HEK293T (cell line): ENCODE data around the gene ZNF556.

Source experiments
- CTCF ChIA-PET: fragments of 350-600 bp; formaldehyde crosslinking; extraction: SDS; loops from one replicate; lab custom pipeline; 2021; ENCODE audit warnings: antibody characterized with exemption, inconsistent platforms; lab: Yijun Ruan, JAX
- POLR2A ChIA-PET: fragments of 350-600 bp; formaldehyde crosslinking; extraction: SDS; loops from one replicate; lab custom pipeline; 2020; ENCODE audit warnings: antibody characterized with exemption, inconsistent platforms; lab: Yijun Ruan, JAX
- DNase-seq: peaks from one replicate; pipeline ENCODE4 v3.0.0; 2012; ENCODE audit warnings: mixed read lengths; ENCODE audit errors: extremely low spot score
- ARNT ChIP-seq: fragments of 450-650 bp; IDR thresholded peaks from 2 replicates; pipeline ENCODE4 v1.6.1; 2017; ENCODE audit warnings: mild to moderate bottlenecking
- BHLHE40 ChIP-seq: fragments of 450-650 bp; IDR thresholded peaks from 2 replicates; pipeline ENCODE4 v1.6.1; 2016; ENCODE audit warnings: mild to moderate bottlenecking, moderate library complexity, borderline replicate concordance
- CTBP1 ChIP-seq: fragments of 450-650 bp; IDR thresholded peaks from 2 replicates; pipeline ENCODE4 v1.6.1; 2016; ENCODE audit warnings: borderline replicate concordance
- ELF4 ChIP-seq: fragments of 450-650 bp; IDR thresholded peaks from 2 replicates; pipeline ENCODE4 v1.6.1; 2017; ENCODE audit warnings: antibody characterized with exemption
- FOXA1 ChIP-seq: fragments of 450-650 bp; IDR thresholded peaks from 2 replicates; pipeline ENCODE4 v1.6.1; 2016; ENCODE audit warnings: mild to moderate bottlenecking
- FOXK2 ChIP-seq: fragments of 450-650 bp; IDR thresholded peaks from 2 replicates; pipeline ENCODE4 v1.6.1; 2016; ENCODE audit warnings: mild to moderate bottlenecking
- FOXM1 ChIP-seq: fragments of 450-650 bp; IDR thresholded peaks from 2 replicates; pipeline ENCODE4 v1.6.1; 2017; ENCODE audit warnings: mild to moderate bottlenecking, borderline replicate concordance
- HDGF ChIP-seq: fragments of 450-650 bp; IDR thresholded peaks from 2 replicates; pipeline ENCODE4 v1.6.1; 2017; ENCODE audit warnings: antibody characterized with exemption, borderline replicate concordance
- L3MBTL2 ChIP-seq: fragments of 450-650 bp; conservative IDR thresholded peaks from 2 replicates; pipeline ENCODE4 v1.6.1; 2016; ENCODE audit warnings: mild to moderate bottlenecking
- LEF1 ChIP-seq: fragments of 450-650 bp; IDR thresholded peaks from 2 replicates; pipeline ENCODE4 v1.6.1; 2017; ENCODE audit warnings: mild to moderate bottlenecking, borderline replicate concordance
- NFRKB ChIP-seq: fragments of 450-650 bp; IDR thresholded peaks from 2 replicates; pipeline ENCODE4 v1.6.1; 2016; ENCODE audit warnings: mild to moderate bottlenecking, moderate library complexity
- PKNOX1 ChIP-seq: fragments of 450-650 bp; IDR thresholded peaks from 2 replicates; pipeline ENCODE4 v1.6.1; 2016
- SP1 ChIP-seq: fragments of 450-650 bp; IDR thresholded peaks from 2 replicates; pipeline ENCODE4 v1.6.1; 2017
- SUZ12 ChIP-seq: fragments of 450-650 bp; IDR thresholded peaks from 2 replicates; pipeline ENCODE4 v1.6.1; 2016; ENCODE audit warnings: mild to moderate bottlenecking
- TARDBP ChIP-seq: fragments of 450-650 bp; IDR thresholded peaks from 2 replicates; pipeline ENCODE4 v1.6.1; 2016
- ZNF384 ChIP-seq: fragments of 450-650 bp; IDR thresholded peaks from 2 replicates; pipeline ENCODE4 v1.6.1; 2016

Gene ZNF556

GRCh38 chr19:2827022-2827421, 40.1 kb upstream of the ZNF556 start:
- ChIA-PET POLR2A (no interaction called here), CTCF (no interaction called here)
- DNase-seq, result no peak
- TF ChIP-seq BHLHE40 (no peak), FOXA1 (no peak), TARDBP (no peak), HDGF (no peak), FOXM1 (no peak), CTBP1 (no peak), SUZ12 (no peak), ARNT (no peak), L3MBTL2 (no peak), FOXK2 (no peak)

- no peak for DNase-seq
- CTCF ChIA-PET, result interaction anchor here (1.4 kb wide), 1 partner anchor 13 kb away, joined by 4 read pairs; the partner anchor contains the start of gene ZNF555
- POLR2A ChIA-PET, result interaction anchor here (0.9 kb wide), 1 partner anchor 13 kb away, joined by 3 read pairs; the partner anchor contains the start of gene ZNF555
- no peak for TF ChIP-seq SUZ12
- TF ChIP-seq SP1, result no peak
- TF ChIP-seq HDGF, result no peak
- no peak for TF ChIP-seq PKNOX1
- TF ChIP-seq ARNT, result no peak
- TF ChIP-seq L3MBTL2, result no peak
- TF ChIP-seq FOXM1, result no peak
- no peak for TF ChIP-seq ELF4
- no peak for TF ChIP-seq TARDBP
Measured at GRCh38 chr19:2827840-2828489, 39.2 kb upstream of the ZNF556 start.

GRCh38 chr19:2834294-2834871, 32.8 kb upstream of the ZNF556 start:
- TF ChIP-seq BHLHE40 (no peak), ARNT (no peak), FOXM1 (no peak), LEF1 (no peak), SP1 (no peak), HDGF (no peak), TARDBP (no peak), CTBP1 (no peak), FOXA1 (no peak), ELF4 (no peak), FOXK2 (no peak), L3MBTL2 (no peak), SUZ12 (no peak)
- POLR2A ChIA-PET, result no interaction called here
- CTCF ChIA-PET, result no interaction called here

GRCh38 chr19:2837430-2837829, 29.7 kb upstream of the ZNF556 start:
- TF ChIP-seq BHLHE40 (no peak), CTBP1 (no peak), LEF1 (no peak), SUZ12 (no peak), FOXA1 (no peak), ARNT (no peak), PKNOX1 (no peak), SP1 (no peak), ELF4 (no peak), L3MBTL2 (no peak), TARDBP (no peak), NFRKB (no peak), HDGF (no peak), ZNF384 (no peak), FOXM1 (no peak)
- ChIA-PET CTCF (no interaction called here), POLR2A (no interaction called here)
- DNase-seq, result no peak

More at GRCh38 chr19:2834294-2834871, 32.8 kb upstream of the ZNF556 start:
- no peak for DNase-seq

- ChIA-PET CTCF (interaction anchor here (0.5 to 1.0 kb wide), 5 partner anchors 13 to 1427 kb away, joined by 3 to 5 read pairs (median 4); partner anchors contain the start of gene ZNF57), POLR2A (interaction anchor here (1.0 to 2.2 kb wide), 8 partner anchors 12 to 365 kb away, joined by 3 to 12 read pairs (median 6); partner anchors contain the start of genes GADD45B, THOP1 and ZNF57)
- DNase-seq, result peak; percentile 94
- TF ChIP-seq PKNOX1 (peak; percentile 99), HDGF (no peak), ZNF384 (no peak), TARDBP (peak; percentile 100), FOXM1 (no peak), ARNT (no peak), L3MBTL2 (peak; percentile 86), LEF1 (peak; percentile 26), CTBP1 (no peak), NFRKB (no peak), FOXA1 (no peak)
Measured at GRCh38 chr19:2840794-2841791, 26.0 kb upstream of the ZNF556 start, which contains the start of gene ZNF555. TSS of gene ZNF555 (plus strand) at chr19:2841475. CDS start at chr19:2841573, 98 bp downstream.
